NB4 (cell line): ENCODE measurements around the gene GNPDA2.

ENCODE experiments used
- CTCF ChIP-seq: IDR thresholded peaks from one replicate; pipeline ENCODE4 v1.5.1; 2012; ENCODE audit warnings: low read depth, low read length
- POLR2A ChIP-seq: IDR thresholded peaks from 2 replicates; pipeline ENCODE4 v1.6.1; 2011; ENCODE audit warnings: mild to moderate bottlenecking; ENCODE audit not compliant: insufficient read length; ENCODE audit errors: extremely low read depth

DNA sequence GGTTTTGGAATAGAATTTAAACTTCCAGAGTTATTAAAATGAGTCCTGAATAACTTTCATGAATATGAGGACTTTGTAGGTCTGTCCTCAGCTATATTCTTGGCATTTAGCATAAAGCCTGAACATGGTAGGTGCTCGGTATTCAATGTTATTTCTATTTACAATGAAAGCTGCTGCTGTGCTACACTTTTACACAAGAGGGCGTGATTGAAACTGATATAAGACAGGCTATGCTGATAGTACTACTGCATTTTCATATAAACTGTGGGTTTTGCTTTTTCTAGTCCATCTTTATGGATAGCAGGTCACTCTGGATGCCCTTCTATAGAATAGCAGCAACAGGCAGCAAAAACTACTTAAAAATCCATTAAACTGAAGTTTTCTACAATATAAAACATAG lies 12.3 kb upstream of the GNPDA2 start:
- no peak for TF ChIP-seq CTCF
- TF ChIP-seq POLR2A = no peak
